ENCODE data around the gene WDR37.

DNA sequence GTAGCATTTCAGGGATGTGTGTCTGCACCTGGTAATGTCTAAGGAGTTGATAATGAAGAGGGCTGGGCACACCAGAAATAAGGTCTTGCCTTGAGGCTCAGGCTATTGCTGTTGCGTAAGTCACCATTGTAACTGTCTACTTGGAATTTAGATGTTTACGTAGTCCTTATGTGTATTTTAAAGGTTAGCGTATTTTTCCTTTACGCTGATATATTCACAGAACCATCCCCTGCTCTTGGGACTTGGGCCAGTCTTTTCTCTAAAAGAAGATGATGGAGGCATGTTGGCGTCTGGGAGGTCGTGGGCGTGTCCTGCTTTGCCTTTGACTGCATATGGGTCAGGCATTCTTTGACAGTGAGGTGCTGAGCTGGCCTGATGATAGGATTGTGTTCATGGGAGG lies 14.7 kb downstream of the WDR37 start:
- TF ChIP-seq JUND (IDR thresholded peaks at IDR 0.05) = no peak
- TF ChIP-seq, protein P1, sequence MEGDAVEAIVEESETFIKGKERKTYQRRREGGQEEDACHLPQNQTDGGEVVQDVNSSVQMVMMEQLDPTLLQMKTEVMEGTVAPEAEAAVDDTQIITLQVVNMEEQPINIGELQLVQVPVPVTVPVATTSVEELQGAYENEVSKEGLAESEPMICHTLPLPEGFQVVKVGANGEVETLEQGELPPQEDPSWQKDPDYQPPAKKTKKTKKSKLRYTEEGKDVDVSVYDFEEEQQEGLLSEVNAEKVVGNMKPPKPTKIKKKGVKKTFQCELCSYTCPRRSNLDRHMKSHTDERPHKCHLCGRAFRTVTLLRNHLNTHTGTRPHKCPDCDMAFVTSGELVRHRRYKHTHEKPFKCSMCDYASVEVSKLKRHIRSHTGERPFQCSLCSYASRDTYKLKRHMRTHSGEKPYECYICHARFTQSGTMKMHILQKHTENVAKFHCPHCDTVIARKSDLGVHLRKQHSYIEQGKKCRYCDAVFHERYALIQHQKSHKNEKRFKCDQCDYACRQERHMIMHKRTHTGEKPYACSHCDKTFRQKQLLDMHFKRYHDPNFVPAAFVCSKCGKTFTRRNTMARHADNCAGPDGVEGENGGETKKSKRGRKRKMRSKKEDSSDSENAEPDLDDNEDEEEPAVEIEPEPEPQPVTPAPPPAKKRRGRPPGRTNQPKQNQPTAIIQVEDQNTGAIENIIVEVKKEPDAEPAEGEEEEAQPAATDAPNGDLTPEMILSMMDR (IDR thresholded peaks at IDR 0.05) = no peak
- TF ChIP-seq ELF1 (IDR thresholded peaks at IDR 0.05) = no peak
- no peak for TF ChIP-seq REST (IDR thresholded peaks at IDR 0.05; ENCODE audit: low read depth, low read length)
- no peak for TF ChIP-seq NFIC (IDR thresholded peaks at IDR 0.05; ENCODE audit: borderline replicate concordance)
- no peak for TF ChIP-seq EP300 (IDR thresholded peaks at IDR 0.05; ENCODE audit: borderline replicate concordance in 1 of 2, low read depth in 1 of 2, low read length in 1 of 2)
- TF ChIP-seq, protein P2, sequence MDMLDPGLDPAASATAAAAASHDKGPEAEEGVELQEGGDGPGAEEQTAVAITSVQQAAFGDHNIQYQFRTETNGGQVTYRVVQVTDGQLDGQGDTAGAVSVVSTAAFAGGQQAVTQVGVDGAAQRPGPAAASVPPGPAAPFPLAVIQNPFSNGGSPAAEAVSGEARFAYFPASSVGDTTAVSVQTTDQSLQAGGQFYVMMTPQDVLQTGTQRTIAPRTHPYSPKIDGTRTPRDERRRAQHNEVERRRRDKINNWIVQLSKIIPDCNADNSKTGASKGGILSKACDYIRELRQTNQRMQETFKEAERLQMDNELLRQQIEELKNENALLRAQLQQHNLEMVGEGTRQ (IDR thresholded peaks at IDR 0.05; ENCODE audit: borderline replicate concordance, low read depth, low read length) = no peak
- TF ChIP-seq POLR2AphosphoS5 (IDR thresholded peaks at IDR 0.05; ENCODE audit: low read depth, low read length) = no peak
- TF ChIP-seq, protein P3, sequence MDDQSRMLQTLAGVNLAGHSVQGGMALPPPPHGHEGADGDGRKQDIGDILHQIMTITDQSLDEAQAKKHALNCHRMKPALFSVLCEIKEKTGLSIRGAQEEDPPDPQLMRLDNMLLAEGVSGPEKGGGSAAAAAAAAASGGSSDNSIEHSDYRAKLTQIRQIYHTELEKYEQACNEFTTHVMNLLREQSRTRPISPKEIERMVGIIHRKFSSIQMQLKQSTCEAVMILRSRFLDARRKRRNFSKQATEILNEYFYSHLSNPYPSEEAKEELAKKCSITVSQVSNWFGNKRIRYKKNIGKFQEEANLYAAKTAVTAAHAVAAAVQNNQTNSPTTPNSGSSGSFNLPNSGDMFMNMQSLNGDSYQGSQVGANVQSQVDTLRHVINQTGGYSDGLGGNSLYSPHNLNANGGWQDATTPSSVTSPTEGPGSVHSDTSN (IDR thresholded peaks at IDR 0.05) = no peak
- TF ChIP-seq YY1 (IDR thresholded peaks at IDR 0.05; ENCODE audit: low read depth) = no peak
- TF ChIP-seq RXRA (IDR thresholded peaks at IDR 0.05; ENCODE audit: borderline replicate concordance, low read depth) = no peak
- no peak for TF ChIP-seq EZH2phosphoT487 (IDR thresholded peaks at IDR 0.05; ENCODE audit: borderline replicate concordance, low read depth)
- TF ChIP-seq TCF12 (IDR thresholded peaks at IDR 0.05) = no peak
- no peak for TF ChIP-seq FOXM1 (IDR thresholded peaks at IDR 0.05; ENCODE audit: low read depth)
